PC-9 (cell line): ENCODE measurements around the gene MYBPC3.

Experiments
- EZH2 ChIP-seq: fragments of 200-600 bp; sonication (generic); IDR thresholded peaks from 2 replicates; pipeline ENCODE4 v1.8.0; 2017; ENCODE audit warnings: antibody characterized with exemption, low read depth
- TF ChIP-seq, protein P1 (sequence below): fragments of 200-600 bp; sonication (generic); conservative IDR thresholded peaks from 2 replicates; pipeline ENCODE4 v1.6.1; 2017; ENCODE audit warnings: mixed run types, antibody characterized with exemption, mild to moderate bottlenecking, moderate library complexity

GRCh38 chr11:47395223-47396048, 42.9 kb upstream of the MYBPC3 start:
- TF ChIP-seq, protein P1, sequence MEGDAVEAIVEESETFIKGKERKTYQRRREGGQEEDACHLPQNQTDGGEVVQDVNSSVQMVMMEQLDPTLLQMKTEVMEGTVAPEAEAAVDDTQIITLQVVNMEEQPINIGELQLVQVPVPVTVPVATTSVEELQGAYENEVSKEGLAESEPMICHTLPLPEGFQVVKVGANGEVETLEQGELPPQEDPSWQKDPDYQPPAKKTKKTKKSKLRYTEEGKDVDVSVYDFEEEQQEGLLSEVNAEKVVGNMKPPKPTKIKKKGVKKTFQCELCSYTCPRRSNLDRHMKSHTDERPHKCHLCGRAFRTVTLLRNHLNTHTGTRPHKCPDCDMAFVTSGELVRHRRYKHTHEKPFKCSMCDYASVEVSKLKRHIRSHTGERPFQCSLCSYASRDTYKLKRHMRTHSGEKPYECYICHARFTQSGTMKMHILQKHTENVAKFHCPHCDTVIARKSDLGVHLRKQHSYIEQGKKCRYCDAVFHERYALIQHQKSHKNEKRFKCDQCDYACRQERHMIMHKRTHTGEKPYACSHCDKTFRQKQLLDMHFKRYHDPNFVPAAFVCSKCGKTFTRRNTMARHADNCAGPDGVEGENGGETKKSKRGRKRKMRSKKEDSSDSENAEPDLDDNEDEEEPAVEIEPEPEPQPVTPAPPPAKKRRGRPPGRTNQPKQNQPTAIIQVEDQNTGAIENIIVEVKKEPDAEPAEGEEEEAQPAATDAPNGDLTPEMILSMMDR, result no peak
- TF ChIP-seq EZH2, result no peak
